Heart right ventricle (tissue), 16 donors: ENCODE measurements around the gene LZTS2. TPM values are rescaled to one million over a fixed set of nuclear protein-coding genes. Genes with fewer than 3 reads are reported as not detected.
A peak's percentile ranks its signal among the peaks of the same experiment; 100 is the strongest.

Source experiments
- ATAC-seq, 8 donors: fragments of 200-7000 bp; cut with Tn5 transposase; one replicate each; pipeline ENCODE4 v1.9.1; 2020; ENCODE audit warnings: mild to moderate bottlenecking in 8 of 8, moderate library complexity in 8 of 8, moderate number of reproducible peaks in 1 of 8
- DNase-seq, 2 donors: peaks; one replicate each; pipeline ENCODE4 v3.0.0-alpha.2; 2020
- H3K27ac ChIP-seq, 10 donors: fragments of 200-600 bp; sonication (generic) in 2 of 10; one replicate each; pipeline versions ENCODE4 v1.5.0 to v1.8.0; 2020 to 2022; ENCODE audit warnings: mild to moderate bottlenecking in 3 of 10
- H3K27me3 ChIP-seq, 7 donors: fragments of 200-600 bp; one replicate each; pipeline ENCODE4 v1.8.0; 2021 to 2022; ENCODE audit warnings: mild to moderate bottlenecking in 2 of 7
- H3K36me3 ChIP-seq, 9 donors: fragments of 200-600 bp; sonication (generic) in 1 of 9; one replicate each; pipeline versions ENCODE4 v1.5.0 to v1.8.0; 2020 to 2022; ENCODE audit warnings: mild to moderate bottlenecking in 2 of 9
- H3K4me1 ChIP-seq, 9 donors: fragments of 200-600 bp; sonication (generic) in 1 of 9; one replicate each; pipeline versions ENCODE4 v1.5.0 to v1.8.0; 2020 to 2022; ENCODE audit warnings: mild to moderate bottlenecking in 4 of 9
- H3K4me3 ChIP-seq, 10 donors: fragments of 200-600 bp; sonication (generic) in 2 of 10; one replicate each; pipeline versions ENCODE4 v1.5.0 to v1.8.0; 2020 to 2022; ENCODE audit warnings: mild to moderate bottlenecking in 7 of 10, moderate library complexity in 2 of 10
- H3K9me3 ChIP-seq, 11 donors: fragments of 200-600 bp in 10 of 11; sonication (generic) in 2 of 11; one replicate each; pipeline versions ENCODE4 v1.5.0 to v1.8.0; 2013 to 2022; ENCODE audit warnings: mild to moderate bottlenecking in 2 of 11, control low read depth in 1 of 11, moderate library complexity in 1 of 11
- CTCF ChIP-seq, 9 donors: fragments of 200-600 bp; sonication (generic) in 2 of 9; IDR thresholded peaks; one replicate each; pipeline versions ENCODE4 v1.5.0 to v1.8.0; 2021 to 2022; ENCODE audit warnings: antibody characterized with exemption in 9 of 9, mild to moderate bottlenecking in 5 of 9, moderate library complexity in 1 of 9
- WGBS, 2 donors: extraction: QIAGEN DNeasy Blood & Tissue Kit; methylation state at CpG; one replicate each; pipeline ENCODE4 v1.1.7; 2013; ENCODE audit warnings: inconsistent platforms in 1 of 2; 5-methylcytosine and 5-hydroxymethylcytosine counted together
- intact Hi-C, 10 donors: fragments of 100-400 bp; cut with DNase I; formaldehyde crosslinking; loops; one replicate each; pipeline versions ENCODE4 v1.11.1 to v1.14.2; 2022
- polyA plus RNA-seq, 2 donors: library from polyadenylated mRNA; stranded (reverse); fragments of 200-250 nt; gene quantifications; one replicate each; pipeline ENCODE4 v1.2.3, GENCODE V29; 2013
- total RNA-seq, 10 donors: library from RNA; stranded (reverse); fragmentation: NEBNext Ultra II Directional in 3 of 10; extraction: Animal tissue kit (Norgen Biotek cat#: 25700) in 3 of 10; gene quantifications; one replicate each; pipeline versions ENCODE4 v1.2.1 to v1.2.4, GENCODE V29; 2021 to 2023
- donor health status: Arrhythmogenic right ventricular cardiomyopathy.
- donor health status: ischemic (EF 13 %, LVEDD 7.1; RV severe dilation, severe dysfunction).
- donor health status: healthy with polysubstance abuse.
- donor health status: DM: no; HTN: yes; CAD: no.
- donor health status: DM: no; HTN: no; CAD: no.
- donor health status: ischemic (EF 25% LVEDD 6.9; RV normal size, moderate dysfunction).
- donor health status: ischemic (EF 25% LVEDD 5.7; RV mildly dilated, moderate dysfunction).
- donor health status: healthy.
- donor health status: DM: yes; HTN: yes; CAD: no.
- donor health status: Ischemic cardiomyopathy.
- donor health status: ischemic (EF 35%, LVEDD 5.7; RV mildly dilated, moderate dysfunction).
- donor health status: nonischemic (EF 11% LVEDD 7.7; RV severe dilation, severe dysfunction).
- donor health status: DM: yes; HTN: yes; CAD: no.
- donor health status: PGD.
- donor health status: ischemic (EF 29% LVEDD 5.4; RV normal size, mild dysfunction).
- donor health status: nonischemic (EF 23%, LVEDD 6.1; RV moderate dilation, normal function).

LZTS2 gene
- total and polyA plus RNA-seq, 12 donors: 28.6 to 73.7 (median 41.7) TPM

GRCh38 chr10:100979791-100980272 is 19.8 kb upstream of the LZTS2 start:
- Histone ChIP-seq H3K4me3 (no peak overlapping the region), H3K4me1 (no peaks in the 10 kb centered on the region), H3K27ac (no peak overlapping the region), H3K27me3 (no peaks in the 10 kb centered on the region), H3K36me3 (peaks cover 0 to 76% (median 21%) of the 10 kb centered on the region in 9 donors), H3K9me3 (no peaks in the 10 kb centered on the region)
- 92 to 96% methylated on average over 16 of the region's 16 CpGs for WGBS, 2 donors
- ATAC-seq (peak in 1 of 8 donors; percentile 28), DNase-seq (no peak)
- TF ChIP-seq CTCF (IDR thresholded peaks at IDR 0.05): no peak
- intact Hi-C loops: no loop called here

- Histone ChIP-seq H3K27ac (no peak overlapping the region), H3K36me3 (peaks cover 0 to 81% (median 21%) of the 10 kb centered on the region in 9 donors), H3K4me1 (no peaks in the 10 kb centered on the region), H3K27me3 (no peaks in the 10 kb centered on the region), H3K4me3 (no peak overlapping the region), H3K9me3 (no peaks in the 10 kb centered on the region)
- WGBS, 2 donors: 91 to 92% methylated on average over 2 of the region's 2 CpGs
- no peak for TF ChIP-seq CTCF (IDR thresholded peaks at IDR 0.05)
- intact Hi-C loops: no loop called here
- DNase-seq (no peak), ATAC-seq (no peak)
Observed at GRCh38 chr10:100980311-100980710, 19.3 kb upstream of the LZTS2 start.

- Histone ChIP-seq H3K4me1 (peaks cover 0 to 4% (median 0%) of the 10 kb centered on the region in 9 donors), H3K4me3 (no peak overlapping the region), H3K27me3 (no peaks in the 10 kb centered on the region), H3K27ac (no peak overlapping the region), H3K9me3 (no peaks in the 10 kb centered on the region), H3K36me3 (peaks cover 0 to 85% (median 21%) of the 10 kb centered on the region in 9 donors)
- no peak for ATAC-seq
- intact Hi-C loops: no loop called here
- DNase-seq: no peak
- no peak for TF ChIP-seq CTCF (IDR thresholded peaks at IDR 0.05)
- WGBS, 2 donors: 94 to 96% methylated on average over 7 of the region's 7 CpGs
Observed at GRCh38 chr10:100980711-100981110, 18.9 kb upstream of the LZTS2 start.

- H3K4me1 ChIP-seq: peaks cover under 1 to 9% (median 6%) of the 10 kb centered on the region in 9 donors
- no peaks in the 10 kb centered on the region for H3K27me3 ChIP-seq
- ATAC-seq (no peak), DNase-seq (no peak)
- H3K9me3 ChIP-seq: no peaks in the 10 kb centered on the region
- whole genome bisulfite sequencing, 2 donors: 91 to 93% methylated on average over 5 of the region's 5 CpGs
- no peak overlapping the region for H3K4me3 ChIP-seq
- H3K36me3 ChIP-seq: peaks cover 0 to 89% (median 26%) of the 10 kb centered on the region in 9 donors
- intact Hi-C loops: no loop called here
- no peak overlapping the region for H3K27ac ChIP-seq
- TF ChIP-seq CTCF (IDR thresholded peaks at IDR 0.05): no peak
Observed at GRCh38 chr10:100981178-100981772, 18.3 kb upstream of the LZTS2 start.
